HepG2 (cell line): ENCODE data around the gene PRR30. TPM values are rescaled to one million over a fixed set of nuclear protein-coding genes. Genes with fewer than 3 reads are reported as not detected.

Source experiments
- ATM ChIP-seq: fragments of 450-650 bp; IDR thresholded peaks from 2 replicates; pipeline ENCODE4 v1.7.1; 2017; ENCODE audit warnings: mild to moderate bottlenecking, borderline replicate concordance
- FOXA3 ChIP-seq: IDR thresholded peaks from 2 replicates; pipeline ENCODE4 v1.6.1; 2016; ENCODE audit warnings: missing genetic modification reagents, missing compliant biosample characterization
- HNRNPK ChIP-seq: fragments of 200-400 bp; formaldehyde crosslinking; IDR thresholded peaks from 2 replicates; pipeline ENCODE4 v1.6.1; 2018; ENCODE audit warnings: low read length, low read depth, moderate library complexity, mild to moderate bottlenecking; ENCODE audit not compliant: poor library complexity, severe bottlenecking
- HNRNPLL ChIP-seq: fragments of 200-400 bp; formaldehyde crosslinking; IDR thresholded peaks from 2 replicates; pipeline ENCODE4 v1.6.1; 2017; ENCODE audit warnings: mild to moderate bottlenecking, low read depth, low read length; ENCODE audit not compliant: poor library complexity, severe bottlenecking
- MBD4 ChIP-seq: IDR thresholded peaks from 2 replicates; pipeline ENCODE4 v1.6.1; 2012; ENCODE audit warnings: low read length, inconsistent platforms, borderline replicate concordance
- MIXL1 ChIP-seq: IDR thresholded peaks from 2 replicates; pipeline ENCODE4 v1.6.1; 2016
- MNT ChIP-seq: fragments of 450-650 bp; IDR thresholded peaks from 2 replicates; pipeline ENCODE4 v1.6.1; 2016
- NFAT5 ChIP-seq: sonication (generic); formaldehyde crosslinking; IDR thresholded peaks from 2 replicates; pipeline ENCODE4 v1.4.0; 2020; ENCODE audit warnings: missing genetic modification reagents
- NFE2L1 ChIP-seq: sonication (generic); formaldehyde crosslinking; IDR thresholded peaks from 2 replicates; pipeline ENCODE4 v1.4.0; 2020; ENCODE audit warnings: missing genetic modification reagents, mild to moderate bottlenecking, borderline replicate concordance
- POLR2AphosphoS5 ChIP-seq: IDR thresholded peaks from 2 replicates; pipeline ENCODE4 v1.6.1; 2012; ENCODE audit warnings: low read depth, low read length
- REL ChIP-seq: sonication (generic); formaldehyde crosslinking; conservative IDR thresholded peaks from 2 replicates; pipeline ENCODE4 v1.8.0; 2022; ENCODE audit warnings: mild to moderate bottlenecking, missing genetic modification reagents, moderate library complexity
- SCMH1 ChIP-seq: sonication (generic); formaldehyde crosslinking; IDR thresholded peaks from 2 replicates; pipeline ENCODE4 v1.9.0; 2021; ENCODE audit warnings: missing genetic modification reagents, mild to moderate bottlenecking, borderline replicate concordance
- SNAPC2 ChIP-seq: sonication (generic); formaldehyde crosslinking; IDR thresholded peaks from 2 replicates; pipeline ENCODE4 v1.8.1; 2022; ENCODE audit warnings: mild to moderate bottlenecking, missing genetic modification reagents
- TIGD3 ChIP-seq: sonication (generic); formaldehyde crosslinking; IDR thresholded peaks from 2 replicates; pipeline ENCODE4 v1.5.1; 2020; ENCODE audit warnings: mild to moderate bottlenecking, missing genetic modification reagents, borderline replicate concordance
- ZFX ChIP-seq: sonication (generic); formaldehyde crosslinking; IDR thresholded peaks from 2 replicates; pipeline ENCODE4 v1.4.0; 2020; ENCODE audit warnings: mild to moderate bottlenecking, low read depth, missing genetic modification reagents, moderate library complexity
- ZNF24 ChIP-seq: fragments of 450-650 bp; IDR thresholded peaks from 2 replicates; pipeline ENCODE4 v1.6.1; 2017; ENCODE audit warnings: antibody characterized with exemption, mild to moderate bottlenecking
- ZNF333 ChIP-seq: sonication (generic); formaldehyde crosslinking; IDR thresholded peaks from 2 replicates; pipeline ENCODE4 v1.4.0; 2020; ENCODE audit warnings: mild to moderate bottlenecking, missing genetic modification reagents, borderline replicate concordance
- ZNF44 ChIP-seq: sonication (generic); formaldehyde crosslinking; IDR thresholded peaks from 2 replicates; pipeline ENCODE4 v1.5.1; 2020; ENCODE audit warnings: mild to moderate bottlenecking, missing genetic modification reagents
- ZNF572 ChIP-seq: sonication (generic); formaldehyde crosslinking; IDR thresholded peaks from 2 replicates; pipeline ENCODE4 v1.5.1; 2020; ENCODE audit warnings: mild to moderate bottlenecking, missing genetic modification reagents
- ZNF709 ChIP-seq: sonication (generic); formaldehyde crosslinking; IDR thresholded peaks from 2 replicates; pipeline ENCODE4 v1.5.0; 2020; ENCODE audit warnings: mild to moderate bottlenecking, missing genetic modification reagents
- polyA plus RNA-seq, 8 experiments: library from polyadenylated mRNA; depleted of rRNA in 3 of 8; stranded (reverse) in 7 of 8; unstranded in 1 of 8; fragments of >200 nt; fragmentation: Illumina TruSeq in 4 of 8; extraction: Trizol in 4 of 8; gene quantifications; 2 replicates each; pipeline versions ENCODE4 v1.2.1 to v1.2.3, GENCODE V29; 2011 to 2016; ENCODE audit warnings: low read depth in 4 of 8, missing spikeins in 1 of 8, mixed read lengths in 1 of 8; ENCODE audit not compliant: insufficient read depth in 1 of 8
- total RNA-seq, 5 experiments: library from RNA; depleted of rRNA; stranded (reverse); fragments of >200 nt; fragmentation: Illumina TruSeq; extraction: Trizol; gene quantifications; 2 replicates each; pipeline ENCODE4 v1.2.3, GENCODE V29; 2016; ENCODE audit warnings: low read depth in 1 of 5

PRR30 gene
- total and polyA plus RNA-seq, 2 of the 13 experiments (the other 11 are each of a cell fraction or from before 2014, with no cell fraction given) = not detected

- no peak for TF ChIP-seq NFE2L1 (CRISPR knock-in tag)
- TF ChIP-seq FOXA3 (CRISPR knock-in tag) = 0 out of 2 replicates have a peak, but pooled peaks have one; percentile 6
- TF ChIP-seq NFAT5 = no peak
- TF ChIP-seq MNT = peak; percentile 89
- no peak for TF ChIP-seq HNRNPK
- no peak for TF ChIP-seq ZNF572 (CRISPR knock-in tag)
- TF ChIP-seq MBD4 = no peak
- no peak for TF ChIP-seq POLR2AphosphoS5
- TF ChIP-seq MIXL1 (CRISPR knock-in tag) = no peak
- no peak for TF ChIP-seq ZNF24
- no peak for TF ChIP-seq SCMH1 (CRISPR knock-in tag)
- TF ChIP-seq TIGD3 = no peak
- no peak for TF ChIP-seq ATM
- peak; percentile 87; the same call in 1 of the 2 replicates for TF ChIP-seq ZNF333 (CRISPR knock-in tag)
- no peak; the same call in 1 of the 2 replicates for TF ChIP-seq ZFX
- no peak for TF ChIP-seq ZNF44 (CRISPR knock-in tag)
- no peak for TF ChIP-seq SNAPC2 (CRISPR knock-in tag)
- TF ChIP-seq REL (CRISPR knock-in tag) = no peak
- TF ChIP-seq HNRNPLL = peak; percentile 21
- TF ChIP-seq ZNF709 = no peak
Observed at GRCh38 chr2:27118525-27119329, 20.5 kb downstream of the PRR30 start, which contains the start of gene CGREF1 (continued).
